Stimulated activated naive CD4-positive, alpha-beta T cell (primary cell): Measurements from ENCODE around the gene AMBN.

ENCODE experiments used
- DNase-seq, 6 experiments: peaks; one replicate each; lab custom pipeline; 2025; lab: John Stamatoyannopoulos, UW

AMBN gene

DNA sequence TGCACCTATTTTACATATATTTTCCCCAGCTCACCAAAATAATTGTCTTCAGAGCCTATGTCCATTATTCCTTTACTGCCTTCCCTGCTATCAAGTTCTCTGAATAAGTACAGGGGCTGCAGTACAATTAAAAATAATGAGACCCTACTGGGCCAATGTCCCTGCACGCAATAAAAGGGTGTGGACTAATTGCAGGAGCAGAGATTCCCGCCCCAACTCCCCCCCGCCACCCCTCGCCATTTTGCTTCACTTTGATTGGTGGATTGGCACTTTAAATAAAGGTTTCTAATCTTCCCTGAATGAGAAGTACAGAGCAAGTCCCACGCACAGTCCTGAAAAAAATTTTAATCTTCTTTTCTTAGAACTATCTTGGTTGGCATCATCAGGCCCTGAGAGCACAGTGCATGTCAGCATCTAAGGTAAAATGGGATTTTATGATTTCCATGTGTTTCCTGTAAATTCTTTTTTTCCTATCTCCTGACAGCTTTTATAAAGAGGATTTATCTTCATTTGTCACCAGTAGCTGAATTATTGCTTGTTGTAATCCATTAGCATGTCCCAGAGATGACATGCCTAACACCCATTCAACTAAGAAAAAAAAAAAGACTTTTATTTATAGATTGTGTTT is at the start of gene AMBN:
AMBN (plus strand) TSS at position 302 of the 628 bp plus-strand sequence; CDS start at position 405, 103 bp downstream.
- DNase-seq, result no peak

DNA sequence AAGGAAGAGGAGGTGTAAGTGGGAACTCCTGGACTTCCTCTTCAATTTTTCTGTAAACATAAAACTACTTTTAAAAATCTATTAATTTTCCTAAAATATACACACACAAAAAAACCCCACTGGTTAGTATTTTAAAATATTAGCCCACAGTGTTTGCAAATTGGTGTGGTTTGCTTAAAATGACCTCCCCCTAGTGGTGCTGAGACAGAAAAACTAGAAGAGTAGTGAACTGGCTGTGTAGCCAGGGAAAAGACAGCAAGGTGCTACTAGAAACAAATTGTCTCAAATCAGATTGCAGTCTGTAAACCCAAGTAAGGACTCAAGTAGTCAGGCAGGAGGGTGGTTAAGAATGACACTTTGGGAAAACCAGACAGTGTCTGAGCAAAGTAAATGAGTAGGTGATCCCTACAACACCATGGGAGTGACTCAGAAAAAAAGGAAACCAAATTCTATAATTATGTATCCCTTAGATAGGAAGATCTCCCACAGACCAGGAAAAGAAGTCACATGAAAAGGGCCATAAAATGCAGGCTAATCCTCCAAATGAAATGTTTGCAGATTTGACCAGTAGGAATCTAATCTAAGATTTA is 47.7 kb upstream of the AMBN start:
- no peak for DNase-seq

DNA sequence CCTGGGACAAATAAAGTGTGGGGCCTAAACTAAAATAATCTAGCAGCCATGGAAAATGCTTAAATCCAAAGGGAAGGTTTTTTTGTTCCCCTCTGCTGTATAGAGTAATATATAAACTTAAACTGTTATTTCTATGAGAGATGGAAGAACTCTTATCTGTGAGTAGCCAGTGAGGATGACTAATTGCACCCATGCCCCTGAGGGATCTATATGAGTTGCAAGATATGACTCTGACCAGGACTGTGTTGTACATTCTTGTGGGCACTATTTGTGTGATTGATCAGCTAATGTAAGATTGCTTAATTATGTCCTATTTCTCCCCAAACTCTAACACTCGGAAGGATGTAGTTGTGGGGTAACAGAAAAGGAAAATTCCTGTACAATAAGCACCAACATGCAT is 35.2 kb upstream of the AMBN start:
- DNase-seq, result no peak

GRCh38 chr4:70559211-70559830 is 32.7 kb upstream of the AMBN start:
- DNase-seq, result peak in 4 of 6 experiments; percentile 2 to 39 (median 24)

DNA sequence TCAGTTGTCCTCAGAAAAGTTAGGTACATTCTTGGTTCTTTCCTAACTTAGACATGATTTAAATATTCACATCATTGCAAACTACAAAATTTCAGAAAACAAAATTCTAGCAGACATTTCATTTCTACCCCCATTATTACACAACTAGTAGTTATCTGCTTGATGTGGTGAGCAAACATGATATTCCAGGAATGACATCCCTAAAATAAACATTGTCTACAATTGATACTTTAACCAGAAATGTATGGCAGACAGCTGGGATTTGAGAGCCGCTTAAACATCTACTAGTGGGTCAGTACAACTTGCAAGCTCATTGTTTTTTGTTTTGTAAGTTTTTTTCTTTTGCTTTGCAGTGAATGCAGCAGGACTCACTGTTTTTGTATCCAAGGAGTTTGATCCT is 32.1 kb upstream of the AMBN start:
- no peak for DNase-seq

DNA sequence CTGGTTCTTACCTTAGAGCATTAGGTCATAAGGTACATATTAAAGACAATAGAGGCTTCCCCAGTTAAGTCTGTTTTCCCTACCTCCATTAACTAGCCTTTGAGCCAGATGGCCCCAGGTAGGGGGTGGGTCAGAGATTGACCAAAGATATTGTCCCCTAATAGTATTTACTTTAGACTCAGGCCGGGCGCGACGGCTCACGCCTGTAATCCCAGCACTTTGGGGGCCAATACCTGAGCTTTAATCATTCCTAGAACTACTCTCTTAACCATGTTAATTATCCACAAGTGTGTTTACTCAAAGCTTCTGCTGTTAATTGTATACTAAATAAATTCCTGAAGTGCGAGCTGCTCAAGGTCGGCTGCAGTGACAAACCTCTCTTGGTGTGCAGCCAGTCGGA is 28.0 kb upstream of the AMBN start:
- no peak for DNase-seq

- no peak for DNase-seq
Observed at GRCh38 chr4:70570796-70571195, 21.3 kb upstream of the AMBN start.

DNA sequence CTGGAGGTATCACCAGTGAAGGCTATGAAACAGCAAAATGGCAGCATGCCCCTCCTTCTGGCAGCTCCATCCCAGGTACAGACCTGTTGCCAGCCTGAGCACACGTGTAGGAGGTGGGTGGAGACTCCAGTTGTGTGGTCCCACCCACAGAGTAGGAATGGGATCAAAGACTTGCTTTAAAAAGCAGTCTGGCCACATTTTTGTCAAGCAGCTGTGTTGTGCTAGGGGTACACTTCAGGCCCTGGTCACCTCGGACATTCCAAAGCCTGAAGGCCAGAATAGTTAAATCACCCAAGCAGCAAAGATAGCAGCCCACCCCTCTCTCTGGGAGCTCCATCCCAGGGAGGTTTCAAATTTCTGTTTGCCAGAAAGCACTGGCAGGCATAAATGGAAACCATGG is 20.3 kb upstream of the AMBN start:
- DNase-seq, result no peak

GRCh38 chr4:70575964-70576363 is 16.1 kb upstream of the AMBN start:
- DNase-seq, result no peak

DNA sequence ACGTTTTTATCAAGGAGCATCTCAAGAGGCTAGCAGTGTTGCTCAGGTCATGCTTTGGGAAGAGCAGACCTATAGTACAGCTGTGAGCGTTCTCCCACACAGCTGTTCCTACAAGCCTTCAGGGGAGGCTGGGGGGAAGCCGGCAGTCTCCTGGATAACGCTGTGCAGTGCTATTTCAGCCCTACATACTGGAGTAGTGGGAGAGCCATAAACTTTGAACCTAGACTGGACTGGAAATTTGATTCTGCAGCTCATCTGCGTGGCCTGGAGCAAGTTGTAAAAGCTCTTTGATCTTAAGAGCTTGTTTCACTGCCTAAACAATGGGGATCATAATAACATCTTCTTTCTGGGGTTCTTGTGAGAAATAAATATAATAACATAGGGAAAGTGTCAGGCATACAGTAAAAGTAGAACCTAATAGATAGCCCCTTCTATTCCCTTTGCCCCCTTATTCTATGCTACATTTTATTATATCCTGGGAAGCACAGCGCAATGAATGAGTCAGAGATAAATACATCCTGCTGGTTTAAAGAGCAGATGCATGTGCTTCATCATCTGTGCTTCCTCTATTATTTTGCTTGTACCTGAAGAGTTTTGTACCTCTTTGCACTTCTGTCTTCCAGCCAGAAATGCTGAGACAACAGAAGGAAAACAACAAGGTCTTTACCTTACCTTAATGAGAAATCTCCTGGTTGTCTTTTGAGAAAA is 14.7 kb upstream of the AMBN start:
- no peak for DNase-seq

DNA sequence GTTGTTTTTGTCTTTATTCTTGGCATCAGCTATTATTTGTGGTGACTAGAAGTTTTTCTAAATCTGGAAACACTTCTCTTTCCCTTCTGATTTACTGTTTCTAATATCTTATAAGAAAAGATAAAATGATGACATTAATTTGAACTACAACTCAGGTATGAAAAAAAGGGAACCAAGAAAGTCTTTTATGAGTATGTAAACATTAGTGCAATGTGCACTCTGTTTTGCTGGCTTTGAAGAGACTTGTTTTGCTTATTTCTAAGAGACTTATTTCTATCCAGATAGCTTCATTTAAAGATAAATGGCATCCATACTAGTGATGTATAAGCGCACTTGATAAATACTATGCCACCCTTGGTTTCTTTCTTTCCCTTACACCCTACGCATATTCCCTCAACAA is 10.1 kb upstream of the AMBN start:
- no peak for DNase-seq

DNA sequence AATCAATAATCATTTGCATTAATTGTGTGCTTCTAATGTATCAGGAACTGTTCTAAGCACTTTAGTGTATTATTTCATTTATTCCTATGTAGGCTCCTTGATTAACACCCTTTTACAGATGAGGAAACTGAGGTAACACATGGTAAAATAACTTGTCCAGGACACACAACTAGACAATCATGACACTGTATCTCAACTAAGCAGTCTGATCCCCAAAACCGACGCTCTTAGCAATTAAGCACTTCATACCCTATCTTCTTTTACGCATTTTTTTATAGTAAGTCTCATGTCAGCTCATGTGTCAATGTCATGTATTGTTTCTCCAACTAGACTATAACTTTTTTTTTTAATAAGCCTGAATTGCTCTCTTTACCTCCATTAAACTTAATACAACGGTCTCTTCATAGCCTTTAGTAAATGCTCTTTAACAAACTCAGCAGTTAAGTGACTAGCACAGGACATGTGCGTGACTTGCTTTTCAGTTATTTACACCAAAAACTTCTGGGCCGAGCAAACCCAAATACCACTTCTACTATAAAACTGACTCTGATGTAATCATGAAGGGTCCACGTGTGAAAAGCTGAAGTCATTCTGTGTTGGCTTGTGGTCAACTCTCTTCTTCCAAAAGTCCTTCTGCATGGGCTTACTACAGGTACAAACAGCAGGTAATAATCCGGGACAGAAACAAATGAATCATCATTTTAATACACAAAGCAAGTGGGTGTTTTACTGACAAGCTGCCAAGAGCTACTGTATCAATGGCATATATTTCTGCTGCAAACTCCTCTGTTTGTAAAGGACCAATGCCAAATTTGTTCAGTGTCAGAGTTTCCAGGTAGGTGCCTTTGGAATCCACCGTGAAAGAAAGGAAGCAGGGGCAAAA is 7.9 kb upstream of the AMBN start:
- DNase-seq, result no peak

DNA sequence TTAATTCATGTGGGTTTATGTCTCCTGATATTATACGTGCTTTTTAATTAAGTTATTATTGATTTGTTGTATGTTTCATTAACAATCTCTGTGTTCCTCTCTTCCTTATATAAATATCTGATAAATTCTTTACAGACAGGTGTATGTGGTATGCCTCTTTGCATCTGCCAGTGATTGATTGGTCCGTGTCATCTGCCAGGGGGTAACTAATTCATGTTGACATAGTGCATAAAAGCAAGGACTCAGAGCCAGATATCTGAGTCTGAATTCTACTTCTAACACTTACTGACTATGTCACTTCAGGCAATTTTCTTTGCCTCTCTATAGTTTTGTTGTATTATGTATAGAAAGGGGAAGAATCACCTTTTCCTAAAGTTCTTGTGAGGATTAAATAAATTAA is 5.2 kb upstream of the AMBN start:
- no peak for DNase-seq

DNA sequence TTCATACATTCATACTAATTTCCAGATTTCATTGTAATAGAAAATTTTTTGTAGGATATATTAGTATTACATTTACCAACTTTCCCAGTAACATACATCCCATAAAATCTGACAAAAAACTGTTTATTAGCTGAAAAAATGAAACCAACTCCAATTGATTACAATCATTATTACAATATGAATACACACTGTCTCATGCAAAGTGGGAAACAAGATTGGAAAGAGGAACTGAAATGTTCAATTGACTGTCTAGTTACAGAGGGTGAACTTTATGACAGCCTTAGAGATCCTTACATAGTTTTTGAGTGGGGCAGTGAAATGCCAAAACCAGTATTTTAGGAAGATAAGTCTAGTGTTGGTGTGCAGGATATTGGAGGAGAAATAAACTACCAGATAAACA is 2.3 kb upstream of the AMBN start:
- DNase-seq, result no peak

DNA sequence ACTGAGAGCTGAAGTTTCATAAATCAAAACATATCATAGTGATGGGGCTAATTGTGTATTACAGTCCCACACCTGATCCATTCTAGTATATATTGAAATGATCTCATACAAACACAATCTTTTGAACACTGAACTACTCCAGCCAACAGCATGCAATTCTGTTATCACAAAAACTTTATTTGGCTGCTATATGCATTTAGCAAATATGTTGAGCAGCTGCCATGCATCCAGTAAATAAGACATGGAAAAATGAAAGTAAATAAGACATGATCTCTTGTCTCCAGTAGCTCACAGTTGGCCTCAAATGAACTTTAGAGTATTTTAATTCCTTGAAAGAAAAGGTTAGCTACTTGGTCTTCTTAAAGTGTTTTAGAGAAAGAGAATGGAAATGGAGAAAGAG is 2.1 kb downstream of the AMBN start:
- no peak for DNase-seq

- no peak for DNase-seq
Observed at GRCh38 chr4:70600305-70600704, 8.2 kb downstream of the AMBN start.

DNA sequence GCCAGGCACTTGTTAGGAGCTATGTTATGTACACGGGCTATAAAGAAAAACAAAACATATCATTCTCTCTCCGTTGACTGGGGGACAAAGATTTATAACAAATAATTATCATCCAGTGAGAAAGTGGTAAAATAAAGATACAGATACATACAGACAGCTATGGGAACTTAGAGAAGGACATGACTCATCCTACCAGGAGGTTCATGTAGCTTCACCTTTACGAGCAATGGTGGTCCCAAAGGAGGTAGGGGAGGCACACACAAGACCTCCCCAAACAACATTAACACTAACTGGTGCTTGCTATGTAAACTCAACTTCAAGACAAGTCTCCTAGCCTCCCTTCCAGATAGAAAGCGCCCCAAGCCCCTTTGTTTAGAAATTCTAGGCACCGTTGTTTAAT is 8.9 kb downstream of the AMBN start:
- DNase-seq, result no peak

DNA sequence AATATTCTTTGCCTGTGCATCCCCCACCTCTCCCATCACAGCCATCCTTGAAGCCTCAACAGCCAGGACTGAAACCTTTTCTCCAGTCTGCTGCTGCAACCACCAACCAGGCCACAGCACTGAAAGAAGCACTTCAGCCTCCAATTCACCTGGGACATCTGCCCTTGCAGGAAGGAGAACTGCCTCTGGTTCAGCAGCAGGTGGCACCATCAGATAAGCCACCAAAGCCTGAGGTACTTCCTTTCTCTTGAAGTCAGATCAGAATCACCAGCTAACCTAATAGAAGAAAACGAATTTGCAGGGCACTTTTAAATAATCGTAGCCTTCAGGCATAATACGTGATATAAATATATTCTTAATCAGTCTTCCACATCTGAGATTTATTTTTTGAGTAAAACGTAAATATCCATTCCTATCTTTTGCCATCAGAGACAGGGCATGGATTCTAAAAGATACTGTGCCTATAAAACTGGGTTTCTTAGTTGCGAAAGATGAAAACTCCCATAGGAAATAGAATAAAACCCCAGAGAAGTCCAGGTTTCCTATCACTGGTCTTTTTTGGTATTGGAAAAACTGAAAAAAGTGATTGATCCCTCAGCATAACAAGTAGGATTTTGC is 9.5 kb downstream of the AMBN start:
- DNase-seq, result peak; percentile 27 to 74 (median 54)

GRCh38 chr4:70603856-70604255 is 11.8 kb downstream of the AMBN start:
- no peak for DNase-seq

DNA sequence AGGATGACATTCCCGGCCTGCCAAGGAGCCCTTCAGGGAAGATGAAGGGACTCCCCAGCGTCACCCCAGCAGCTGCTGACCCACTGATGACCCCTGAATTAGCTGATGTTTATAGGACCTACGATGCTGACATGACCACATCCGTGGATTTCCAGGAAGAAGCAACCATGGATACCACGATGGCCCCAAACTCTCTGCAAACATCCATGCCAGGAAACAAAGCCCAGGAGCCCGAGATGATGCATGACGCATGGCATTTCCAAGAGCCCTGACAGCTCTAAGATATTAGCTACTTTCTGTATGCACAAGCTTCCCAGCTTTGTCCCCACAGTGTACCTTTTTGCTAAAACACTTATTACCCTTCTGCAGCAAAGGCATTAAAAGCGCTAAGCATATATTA is 14.4 kb downstream of the AMBN start:
- no peak for DNase-seq

GRCh38 chr4:70607334-70607853 is 15.3 kb downstream of the AMBN start:
- DNase-seq, result no peak
